IMR-90 (cell line): ENCODE results near the gene GARIN6. TPM values are rescaled to one million over a fixed set of nuclear protein-coding genes. Genes with fewer than 3 reads are reported as not detected.

ENCODE experiments used
- ATAC-seq: fragments of 200-7000 bp; cut with Tn5 transposase; 2 replicates; pipeline ENCODE4 v1.9.1; 2020; ENCODE audit warnings: low read depth, mild to moderate bottlenecking, moderate library complexity
- BruUV-seq: library from RNA; stranded (reverse); fragments of 400-500 nt; replicated peaks from 2 replicates; lab custom pipeline; 2021; lab: Mats Ljungman, UMichigan
- CTCF ChIA-PET: fragments of 300-600 bp; formaldehyde crosslinking; extraction: SDS; loops from one replicate; lab custom pipeline; 2021; ENCODE audit warnings: antibody characterized with exemption; lab: Yijun Ruan, JAX
- POLR2A ChIA-PET: fragments of 300-600 bp; sonication (Branson Sonifier 250); formaldehyde crosslinking; loops from one replicate; lab custom pipeline; 2022; ENCODE audit warnings: antibody characterized with exemption; ENCODE audit not compliant: unreplicated experiment; lab: Charles Lee
- DNase-seq: peaks from one replicate; pipeline ENCODE4 v3.0.0; 2013
- H2AFZ ChIP-seq: replicated peaks from 2 replicates; pipeline ENCODE3; 2013; ENCODE audit warnings: low read length, mild to moderate bottlenecking; ENCODE audit not compliant: poor library complexity
- H2AK5ac ChIP-seq: 2 replicates; pipeline ENCODE4 v1.6.1; 2013; ENCODE audit warnings: low read depth, low read length, inconsistent platforms
- H2AK9ac ChIP-seq: replicated peaks from 2 replicates; pipeline ENCODE3; 2013; ENCODE audit warnings: mild to moderate bottlenecking, low read depth, low read length, moderate library complexity; ENCODE audit not compliant: poor library complexity
- H2BK120ac ChIP-seq: 2 replicates; pipeline ENCODE4 v1.6.1; 2013; ENCODE audit warnings: low read depth, low read length, inconsistent platforms
- H2BK15ac ChIP-seq: 3 replicates; pipeline ENCODE4 v1.6.1; 2013; ENCODE audit warnings: low read depth, low read length, inconsistent platforms
- H2BK20ac ChIP-seq: 2 replicates; pipeline ENCODE4 v1.6.1; 2013; ENCODE audit warnings: low read depth, mild to moderate bottlenecking, inconsistent platforms, low read length, moderate library complexity
- H2BK5ac ChIP-seq: 2 replicates; pipeline ENCODE4 v1.6.1; 2013; ENCODE audit warnings: mild to moderate bottlenecking, low read depth, low read length, inconsistent platforms; ENCODE audit not compliant: poor library complexity, severe bottlenecking
- H3K14ac ChIP-seq: replicated peaks from 2 replicates; pipeline ENCODE4 v1.6.1; 2013; ENCODE audit warnings: low read depth, low read length, inconsistent platforms
- H3K18ac ChIP-seq: 2 replicates; pipeline ENCODE4 v1.6.1; 2013; ENCODE audit warnings: low read depth, low read length, control low read depth
- H3K23ac ChIP-seq: 2 replicates; pipeline ENCODE4 v1.6.1; 2013; ENCODE audit warnings: low read depth, low read length, inconsistent platforms
- H3K27ac ChIP-seq: 2 replicates; pipeline ENCODE4 v1.5.1; 2013; ENCODE audit warnings: mild to moderate bottlenecking, control low read depth, low read length; ENCODE audit not compliant: insufficient read depth
- H3K27me3 ChIP-seq: 2 replicates; pipeline ENCODE4 v1.6.1; 2013; ENCODE audit warnings: low read length; ENCODE audit not compliant: control insufficient read depth, insufficient read depth
- H3K36me3 ChIP-seq: 2 replicates; pipeline ENCODE4 v1.6.1; 2013; ENCODE audit warnings: low read length, mixed read lengths; ENCODE audit not compliant: control insufficient read depth, insufficient read depth
- H3K4ac ChIP-seq: 2 replicates; pipeline ENCODE4 v1.6.1; 2013; ENCODE audit warnings: low read depth, low read length, inconsistent platforms
- H3K4me1 ChIP-seq: 2 replicates; pipeline ENCODE4 v1.6.1; 2013; ENCODE audit warnings: low read length, mixed read lengths; ENCODE audit not compliant: control insufficient read depth, insufficient read depth
- H3K4me2 ChIP-seq: 2 replicates; pipeline ENCODE4 v1.6.1; 2013; ENCODE audit warnings: low read depth, mild to moderate bottlenecking, control low read depth, low read length, moderate library complexity
- H3K4me3 ChIP-seq: 2 replicates; pipeline ENCODE4 v1.5.1; 2013; ENCODE audit warnings: low read depth, mild to moderate bottlenecking, control low read depth, low read length, moderate library complexity; ENCODE audit not compliant: insufficient read depth
- H3K56ac ChIP-seq: 2 replicates; pipeline ENCODE4 v1.6.1; 2013; ENCODE audit warnings: low read length, inconsistent platforms; ENCODE audit not compliant: insufficient read depth; ENCODE audit errors: extremely low read depth
- H3K79me1 ChIP-seq, 2 experiments: 2 replicates each; pipeline ENCODE4 v1.6.1; 2013; ENCODE audit warnings: low read length in 2 of 2, inconsistent platforms in 1 of 2, low read depth in 1 of 2
- H3K9ac ChIP-seq: 2 replicates; pipeline ENCODE4 v1.6.1; 2013; ENCODE audit warnings: low read depth, low read length, control low read depth
- H3K9me1 ChIP-seq: 2 replicates; pipeline ENCODE4 v1.6.1; 2013; ENCODE audit warnings: low read length, inconsistent platforms; ENCODE audit not compliant: insufficient read depth
- H3K9me3 ChIP-seq: 2 replicates; pipeline ENCODE4 v1.6.1; 2013; ENCODE audit warnings: low read length; ENCODE audit not compliant: control insufficient read depth, insufficient read depth
- H4K20me1 ChIP-seq: 2 replicates; pipeline ENCODE4 v1.6.1; 2013; ENCODE audit warnings: low read length, inconsistent platforms; ENCODE audit not compliant: insufficient read depth
- H4K5ac ChIP-seq: 2 replicates; pipeline ENCODE4 v1.6.1; 2013; ENCODE audit warnings: mild to moderate bottlenecking, low read depth, low read length, control low read depth
- H4K8ac ChIP-seq, 2 experiments: 2 replicates each; pipeline ENCODE4 v1.6.1; 2013; ENCODE audit warnings: low read depth in 2 of 2, low read length in 2 of 2, control low read depth in 1 of 2, inconsistent platforms in 1 of 2
- H4K91ac ChIP-seq: 2 replicates; pipeline ENCODE4 v1.6.1; 2013; ENCODE audit warnings: low read depth, low read length, inconsistent platforms; ENCODE audit not compliant: insufficient read depth
- BHLHE40 ChIP-seq: fragments of 150-350 bp; IDR thresholded peaks from 2 replicates; pipeline ENCODE4 v1.6.1; 2016; ENCODE audit warnings: mild to moderate bottlenecking, low read depth, low read length
- CEBPB ChIP-seq: IDR thresholded peaks from 2 replicates; pipeline ENCODE4 v1.6.1; 2012; ENCODE audit warnings: low read depth, low read length, improper control_type of control experiment
- CHD1 ChIP-seq: IDR thresholded peaks from 2 replicates; pipeline ENCODE4 v1.6.1; 2012; ENCODE audit warnings: low read depth, low read length, improper control_type of control experiment
- CTCF ChIP-seq: conservative IDR thresholded peaks from 2 replicates; pipeline ENCODE4 v1.5.1; 2012; ENCODE audit warnings: mild to moderate bottlenecking, low read depth, low read length, improper control_type of control experiment
- ELK1 ChIP-seq: fragments of 150-350 bp; IDR thresholded peaks from 2 replicates; pipeline ENCODE4 v1.6.1; 2016; ENCODE audit warnings: low read depth, mild to moderate bottlenecking, low read length, moderate library complexity, borderline replicate concordance
- FOS ChIP-seq: fragments of 150-350 bp; IDR thresholded peaks from 2 replicates; pipeline ENCODE4 v1.6.1; 2016; ENCODE audit warnings: low read depth, low read length
- MAFK ChIP-seq: IDR thresholded peaks from 2 replicates; pipeline ENCODE4 v1.6.1; 2012; ENCODE audit warnings: low read depth, low read length, improper control_type of control experiment
- MAZ ChIP-seq: IDR thresholded peaks from 2 replicates; pipeline ENCODE4 v1.6.1; 2012; ENCODE audit warnings: low read depth, mild to moderate bottlenecking, low read length, improper control_type of control experiment, moderate library complexity, borderline replicate concordance
- MXI1 ChIP-seq: IDR thresholded peaks from 2 replicates; pipeline ENCODE4 v1.6.1; 2012; ENCODE audit warnings: low read depth, mild to moderate bottlenecking, low read length, moderate library complexity, borderline replicate concordance
- NFE2L2 ChIP-seq: fragments of 150-350 bp; IDR thresholded peaks from 2 replicates; pipeline ENCODE4 v1.6.1; 2016; ENCODE audit warnings: low read depth, mild to moderate bottlenecking, low read length
- POLR2A ChIP-seq: IDR thresholded peaks from 2 replicates; pipeline ENCODE4 v1.6.1; 2012; ENCODE audit warnings: mild to moderate bottlenecking, low read depth, low read length
- RAD21 ChIP-seq: IDR thresholded peaks from 2 replicates; pipeline ENCODE4 v1.6.1; 2012; ENCODE audit warnings: low read length, improper control_type of control experiment
- RCOR1 ChIP-seq: IDR thresholded peaks from 2 replicates; pipeline ENCODE4 v1.6.1; 2012; ENCODE audit warnings: mild to moderate bottlenecking, low read length, improper control_type of control experiment; ENCODE audit not compliant: insufficient replicate concordance
- RFX5 ChIP-seq: IDR thresholded peaks from 2 replicates; pipeline ENCODE4 v1.8.0; 2012; ENCODE audit warnings: low read depth, mild to moderate bottlenecking, low read length, moderate library complexity
- SMC3 ChIP-seq: fragments of 150-350 bp; IDR thresholded peaks from 2 replicates; pipeline ENCODE4 v1.6.1; 2016; ENCODE audit warnings: low read depth, mild to moderate bottlenecking, antibody characterized with exemption, low read length, moderate library complexity
- USF2 ChIP-seq: fragments of 150-350 bp; IDR thresholded peaks from 2 replicates; pipeline ENCODE4 v1.6.1; 2017; ENCODE audit warnings: mild to moderate bottlenecking, antibody characterized with exemption, low read length, low read depth
- WGBS, 2 experiments: methylation state at CpG; one replicate each; pipeline versions ENCODE4 v1.1.5 to v1.1.7; 2013; ENCODE audit warnings: missing lambda C conversion rate in 2 of 2; ENCODE audit not compliant: insufficient read length in 1 of 2; ENCODE audit errors: extremely low coverage in 2 of 2; 5-methylcytosine and 5-hydroxymethylcytosine counted together
- dilution Hi-C: fragments of 300-500 bp; cut with HindIII; formaldehyde crosslinking; loops from one replicate; pipeline ENCODE4 v1.14.3; 2018; ENCODE audit warnings: low sequenced_read_pairs; ENCODE audit not compliant: unreplicated experiment
- in situ Hi-C: fragments of 300-500 bp; cut with MboI; formaldehyde crosslinking; loops from 3 replicates; pipeline ENCODE4 v1.14.3; 2019; ENCODE audit warnings: low sequenced_read_pairs, inconsistent platforms, mixed read lengths
- intact Hi-C: fragments of 100-400 bp; cut with micrococcal nuclease; formaldehyde crosslinking; loops from 2 replicates; pipeline ENCODE4 v1.10.0; 2022
- polyA plus RNA-seq, 3 experiments: library from polyadenylated mRNA; depleted of rRNA; stranded (reverse); fragments of >200 nt; gene quantifications; 2 replicates each; pipeline ENCODE4 v1.2.3, GENCODE V29; 2012; ENCODE audit warnings: low replicate concordance in 1 of 3
- total RNA-seq: library from RNA; depleted of rRNA; stranded (reverse); fragments of >200 nt; gene quantifications from 2 replicates; pipeline ENCODE4 v1.2.3, GENCODE V29; 2012

GARIN6 gene
- total and polyA plus RNA-seq, 2 of the 4 experiments (the other 2 are of a cell fraction): not detected

- Histone ChIP-seq H4K20me1 (no peaks in the 10 kb centered on the region), H2BK20ac (no peak overlapping the region), H2AK5ac (no peak overlapping the region), H3K27me3 (no peaks in the 10 kb centered on the region), H3K9me3 (peaks cover 2% of the 10 kb centered on the region), H3K23ac (no peak overlapping the region), H3K18ac (no peak overlapping the region), H2BK5ac (no peak overlapping the region), H2BK120ac (no peak overlapping the region), H2AK9ac (no peak overlapping the region), H3K56ac (no peak overlapping the region), H3K79me1 (no peaks in the 10 kb centered on the region), H3K27ac (no peak overlapping the region), H4K91ac (no peak overlapping the region), H3K36me3 (no peaks in the 10 kb centered on the region), H3K4ac (no peak overlapping the region), H4K8ac (no peak overlapping the region), H3K4me1 (no peaks in the 10 kb centered on the region), H3K4me3 (no peak overlapping the region), H4K5ac (no peak overlapping the region), H3K14ac (no peak overlapping the region), H2AFZ (no peak overlapping the region), H2BK15ac (no peak overlapping the region), H3K9ac (no peak overlapping the region), H3K9me1 (no peaks in the 10 kb centered on the region), H3K4me2 (no peak overlapping the region)
- ATAC-seq (no peak), DNase-seq (no peak)
- intact Hi-C loops (no loop called here), in situ Hi-C loops (no loop called here), dilution Hi-C loops (no loop called here)
- BruUV-seq: no TSS peak
- WGBS, 2 experiments: no CpG with 5 or more reads among the region's 3 CpGs
- POLR2A ChIA-PET: no interaction called here
- TF ChIP-seq CHD1: no peak
- no peak for TF ChIP-seq RFX5
- no peak for TF ChIP-seq BHLHE40
- TF ChIP-seq MAZ: no peak
- no peak for TF ChIP-seq SMC3
- TF ChIP-seq NFE2L2: no peak
- no peak for TF ChIP-seq MXI1
- no peak for TF ChIP-seq RCOR1
- no peak for TF ChIP-seq POLR2A
- TF ChIP-seq CEBPB: no peak
- TF ChIP-seq RAD21: no peak
- no peak for TF ChIP-seq ELK1
- TF ChIP-seq CTCF: no peak
- no peak for TF ChIP-seq FOS
- TF ChIP-seq USF2: no peak
- no peak for TF ChIP-seq MAFK
- CTCF ChIA-PET: no interaction called here
These were observed 36.4 kb upstream of the GARIN6 start for GRCh38 chr12:99611117-99611516.
